ENCODE data around the gene COBL.

- TF ChIP-seq, protein P1, sequence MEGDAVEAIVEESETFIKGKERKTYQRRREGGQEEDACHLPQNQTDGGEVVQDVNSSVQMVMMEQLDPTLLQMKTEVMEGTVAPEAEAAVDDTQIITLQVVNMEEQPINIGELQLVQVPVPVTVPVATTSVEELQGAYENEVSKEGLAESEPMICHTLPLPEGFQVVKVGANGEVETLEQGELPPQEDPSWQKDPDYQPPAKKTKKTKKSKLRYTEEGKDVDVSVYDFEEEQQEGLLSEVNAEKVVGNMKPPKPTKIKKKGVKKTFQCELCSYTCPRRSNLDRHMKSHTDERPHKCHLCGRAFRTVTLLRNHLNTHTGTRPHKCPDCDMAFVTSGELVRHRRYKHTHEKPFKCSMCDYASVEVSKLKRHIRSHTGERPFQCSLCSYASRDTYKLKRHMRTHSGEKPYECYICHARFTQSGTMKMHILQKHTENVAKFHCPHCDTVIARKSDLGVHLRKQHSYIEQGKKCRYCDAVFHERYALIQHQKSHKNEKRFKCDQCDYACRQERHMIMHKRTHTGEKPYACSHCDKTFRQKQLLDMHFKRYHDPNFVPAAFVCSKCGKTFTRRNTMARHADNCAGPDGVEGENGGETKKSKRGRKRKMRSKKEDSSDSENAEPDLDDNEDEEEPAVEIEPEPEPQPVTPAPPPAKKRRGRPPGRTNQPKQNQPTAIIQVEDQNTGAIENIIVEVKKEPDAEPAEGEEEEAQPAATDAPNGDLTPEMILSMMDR (IDR thresholded peaks at IDR 0.05): no peak
- no peak for TF ChIP-seq POLR2AphosphoS5 (IDR thresholded peaks at IDR 0.05; ENCODE audit: low read depth, low read length)
- TF ChIP-seq SIN3A (IDR thresholded peaks at IDR 0.05; ENCODE audit: borderline replicate concordance, insufficient read depth, low read depth, low read length): no peak
- TF ChIP-seq REST (IDR thresholded peaks at IDR 0.05; ENCODE audit: insufficient read depth in 1 of 2, low read depth in 2 of 2, low read length in 1 of 2): no peak
- no peak for TF ChIP-seq TCF7L2 (IDR thresholded peaks at IDR 0.05; ENCODE audit: low read depth, low read length)
Measured at GRCh38 chr7:51297986-51298385, 18.6 kb downstream of the COBL start.
